HEK293 (cell line): ENCODE measurements around the gene CNPY2.

Experiments used
- IKZF3 ChIP-seq: fragments of 450-650 bp; IDR thresholded peaks from 2 replicates; pipeline ENCODE4 v1.5.0; 2018; ENCODE audit warnings: missing biosample characterization, mild to moderate bottlenecking, missing genetic modification characterization, moderate library complexity
- SALL2 ChIP-seq: fragments of 450-650 bp; formaldehyde crosslinking; IDR thresholded peaks from 2 replicates; pipeline ENCODE4 v1.5.0; 2017; ENCODE audit warnings: missing biosample characterization, mild to moderate bottlenecking, missing genetic modification characterization, borderline replicate concordance
- YY2 ChIP-seq: fragments of 450-650 bp; formaldehyde crosslinking; IDR thresholded peaks from 2 replicates; pipeline ENCODE4 v1.5.1; 2016; ENCODE audit warnings: missing biosample characterization, missing genetic modification characterization
- ZBTB44 ChIP-seq: fragments of 450-650 bp; IDR thresholded peaks from 2 replicates; pipeline ENCODE4 v1.5.1; 2018; ENCODE audit warnings: missing biosample characterization, mild to moderate bottlenecking, missing genetic modification characterization
- ZFP69B ChIP-seq: fragments of 450-650 bp; formaldehyde crosslinking; IDR thresholded peaks from 2 replicates; pipeline ENCODE4 v1.5.1; 2016; ENCODE audit warnings: missing biosample characterization, missing genetic modification characterization
- ZNF10 ChIP-seq: fragments of 450-650 bp; formaldehyde crosslinking; IDR thresholded peaks from 2 replicates; pipeline ENCODE4 v1.5.1; 2017; ENCODE audit warnings: missing biosample characterization, missing genetic modification characterization
- ZNF132 ChIP-seq: fragments of 450-650 bp; formaldehyde crosslinking; IDR thresholded peaks from 2 replicates; pipeline ENCODE4 v1.5.1; 2017; ENCODE audit warnings: missing biosample characterization, missing genetic modification characterization, borderline replicate concordance
- ZNF211 ChIP-seq: fragments of 450-650 bp; formaldehyde crosslinking; IDR thresholded peaks from 2 replicates; pipeline ENCODE4 v1.5.1; 2016; ENCODE audit warnings: low read depth, missing biosample characterization, missing genetic modification characterization
- ZNF266 ChIP-seq: fragments of 450-650 bp; formaldehyde crosslinking; IDR thresholded peaks from 2 replicates; pipeline ENCODE4 v1.5.1; 2016; ENCODE audit warnings: missing biosample characterization, missing genetic modification characterization, low read depth
- ZNF416 ChIP-seq: fragments of 450-650 bp; formaldehyde crosslinking; IDR thresholded peaks from 2 replicates; pipeline ENCODE4 v1.5.1; 2016; ENCODE audit warnings: missing biosample characterization, missing genetic modification characterization
- ZNF449 ChIP-seq: fragments of 450-650 bp; formaldehyde crosslinking; IDR thresholded peaks from 2 replicates; pipeline ENCODE4 v1.5.1; 2017; ENCODE audit warnings: missing biosample characterization, mild to moderate bottlenecking, missing genetic modification characterization, moderate library complexity
- ZNF518A ChIP-seq: fragments of 450-650 bp; formaldehyde crosslinking; conservative IDR thresholded peaks from 2 replicates; pipeline ENCODE4 v1.5.1; 2016; ENCODE audit warnings: low read depth, missing biosample characterization, missing genetic modification characterization
- ZNF76 ChIP-seq: fragments of 450-650 bp; formaldehyde crosslinking; IDR thresholded peaks from 2 replicates; pipeline ENCODE4; 2016; ENCODE audit warnings: low read depth, missing biosample characterization, missing genetic modification characterization, borderline replicate concordance
- TF ChIP-seq, protein P1 (sequence below): fragments of 450-650 bp; formaldehyde crosslinking; IDR thresholded peaks from 2 replicates; pipeline ENCODE4 v1.5.1; 2016; ENCODE audit warnings: missing biosample characterization, missing genetic modification characterization
- TF ChIP-seq, protein P2 (sequence below): fragments of 450-650 bp; formaldehyde crosslinking; IDR thresholded peaks from 2 replicates; pipeline ENCODE4 v1.5.1; 2017; ENCODE audit warnings: missing biosample characterization, missing genetic modification characterization
- TF ChIP-seq, protein P3 (sequence below): fragments of 450-650 bp; formaldehyde crosslinking; IDR thresholded peaks from 2 replicates; pipeline ENCODE4 v1.5.1; 2016; ENCODE audit warnings: missing biosample characterization, missing genetic modification characterization
- TF ChIP-seq, protein P4 (sequence below): fragments of 450-650 bp; formaldehyde crosslinking; IDR thresholded peaks from 2 replicates; pipeline ENCODE4 v1.5.1; 2017; ENCODE audit warnings: missing biosample characterization, missing genetic modification characterization
- TF ChIP-seq, protein P5 (sequence below): fragments of 450-650 bp; formaldehyde crosslinking; IDR thresholded peaks from 2 replicates; pipeline ENCODE4; 2016; ENCODE audit warnings: missing biosample characterization, missing genetic modification characterization

The CNPY2 gene

DNA sequence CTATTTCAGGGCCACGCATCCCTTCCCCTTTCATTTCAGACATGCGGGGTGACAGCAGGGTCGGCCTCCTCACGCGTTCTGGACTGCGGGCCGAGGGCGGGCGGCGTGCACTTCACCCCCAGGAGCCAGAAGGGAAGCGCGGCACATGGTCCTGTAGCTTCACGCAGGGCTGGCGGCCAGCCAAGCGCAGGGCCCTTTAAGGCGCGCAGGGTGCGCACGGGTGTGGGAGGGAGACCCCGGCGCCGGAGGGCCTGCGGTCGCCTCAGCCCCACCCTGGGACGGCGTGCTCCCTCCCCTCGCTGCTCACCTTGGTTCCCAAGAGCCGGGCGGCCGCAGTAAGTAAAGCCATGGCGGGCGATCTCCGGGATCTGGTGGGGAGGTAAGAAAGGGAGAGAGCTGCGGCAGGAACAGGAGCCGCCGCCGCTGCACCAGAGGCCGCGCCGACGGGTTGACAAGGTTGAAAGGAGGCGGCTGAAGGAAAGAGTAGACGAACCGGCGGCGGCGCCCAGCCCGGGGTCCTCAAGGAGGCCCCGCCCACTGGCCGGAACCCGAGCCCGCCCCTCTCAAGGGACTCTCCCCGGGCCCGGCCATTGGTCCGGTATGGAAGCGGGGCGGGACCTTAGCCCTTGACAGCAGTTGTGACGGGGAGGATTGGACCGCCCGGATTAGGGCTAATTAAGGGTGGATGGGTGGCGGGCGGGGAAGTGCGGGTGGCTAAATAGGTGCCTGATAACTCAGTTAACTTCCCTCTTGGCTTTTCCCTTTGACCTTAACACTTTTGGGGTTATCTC lies 15.7 kb downstream of the CNPY2 start, which contains the start of gene CS (continued):
- TF ChIP-seq ZNF518A (tag by site-specific recombination): no peak
- TF ChIP-seq, protein P1, sequence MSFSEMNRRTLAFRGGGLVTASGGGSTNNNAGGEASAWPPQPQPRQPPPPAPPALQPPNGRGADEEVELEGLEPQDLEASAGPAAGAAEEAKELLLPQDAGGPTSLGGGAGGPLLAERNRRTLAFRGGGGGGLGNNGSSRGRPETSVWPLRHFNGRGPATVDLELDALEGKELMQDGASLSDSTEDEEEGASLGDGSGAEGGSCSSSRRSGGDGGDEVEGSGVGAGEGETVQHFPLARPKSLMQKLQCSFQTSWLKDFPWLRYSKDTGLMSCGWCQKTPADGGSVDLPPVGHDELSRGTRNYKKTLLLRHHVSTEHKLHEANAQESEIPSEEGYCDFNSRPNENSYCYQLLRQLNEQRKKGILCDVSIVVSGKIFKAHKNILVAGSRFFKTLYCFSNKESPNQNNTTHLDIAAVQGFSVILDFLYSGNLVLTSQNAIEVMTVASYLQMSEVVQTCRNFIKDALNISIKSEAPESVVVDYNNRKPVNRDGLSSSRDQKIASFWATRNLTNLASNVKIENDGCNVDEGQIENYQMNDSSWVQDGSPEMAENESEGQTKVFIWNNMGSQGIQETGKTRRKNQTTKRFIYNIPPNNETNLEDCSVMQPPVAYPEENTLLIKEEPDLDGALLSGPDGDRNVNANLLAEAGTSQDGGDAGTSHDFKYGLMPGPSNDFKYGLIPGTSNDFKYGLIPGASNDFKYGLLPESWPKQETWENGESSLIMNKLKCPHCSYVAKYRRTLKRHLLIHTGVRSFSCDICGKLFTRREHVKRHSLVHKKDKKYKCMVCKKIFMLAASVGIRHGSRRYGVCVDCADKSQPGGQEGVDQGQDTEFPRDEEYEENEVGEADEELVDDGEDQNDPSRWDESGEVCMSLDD (tag by site-specific recombination): peak; percentile 59; the same call in 1 of the 2 replicates
- no peak for TF ChIP-seq ZNF266 (tag by site-specific recombination)
- TF ChIP-seq ZBTB44 (tag by site-specific recombination): 0 out of 2 replicates have a peak, but pooled peaks have one; percentile 32
- TF ChIP-seq ZNF416 (tag by site-specific recombination): no peak
- peak; percentile 75 for TF ChIP-seq ZNF76 (tag by site-specific recombination)
- TF ChIP-seq, protein P2, sequence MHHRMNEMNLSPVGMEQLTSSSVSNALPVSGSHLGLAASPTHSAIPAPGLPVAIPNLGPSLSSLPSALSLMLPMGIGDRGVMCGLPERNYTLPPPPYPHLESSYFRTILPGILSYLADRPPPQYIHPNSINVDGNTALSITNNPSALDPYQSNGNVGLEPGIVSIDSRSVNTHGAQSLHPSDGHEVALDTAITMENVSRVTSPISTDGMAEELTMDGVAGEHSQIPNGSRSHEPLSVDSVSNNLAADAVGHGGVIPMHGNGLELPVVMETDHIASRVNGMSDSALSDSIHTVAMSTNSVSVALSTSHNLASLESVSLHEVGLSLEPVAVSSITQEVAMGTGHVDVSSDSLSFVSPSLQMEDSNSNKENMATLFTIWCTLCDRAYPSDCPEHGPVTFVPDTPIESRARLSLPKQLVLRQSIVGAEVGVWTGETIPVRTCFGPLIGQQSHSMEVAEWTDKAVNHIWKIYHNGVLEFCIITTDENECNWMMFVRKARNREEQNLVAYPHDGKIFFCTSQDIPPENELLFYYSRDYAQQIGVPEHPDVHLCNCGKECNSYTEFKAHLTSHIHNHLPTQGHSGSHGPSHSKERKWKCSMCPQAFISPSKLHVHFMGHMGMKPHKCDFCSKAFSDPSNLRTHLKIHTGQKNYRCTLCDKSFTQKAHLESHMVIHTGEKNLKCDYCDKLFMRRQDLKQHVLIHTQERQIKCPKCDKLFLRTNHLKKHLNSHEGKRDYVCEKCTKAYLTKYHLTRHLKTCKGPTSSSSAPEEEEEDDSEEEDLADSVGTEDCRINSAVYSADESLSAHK (tag by site-specific recombination): 0 out of 2 replicates have a peak, but pooled peaks have one; percentile 34
- TF ChIP-seq, protein P3, sequence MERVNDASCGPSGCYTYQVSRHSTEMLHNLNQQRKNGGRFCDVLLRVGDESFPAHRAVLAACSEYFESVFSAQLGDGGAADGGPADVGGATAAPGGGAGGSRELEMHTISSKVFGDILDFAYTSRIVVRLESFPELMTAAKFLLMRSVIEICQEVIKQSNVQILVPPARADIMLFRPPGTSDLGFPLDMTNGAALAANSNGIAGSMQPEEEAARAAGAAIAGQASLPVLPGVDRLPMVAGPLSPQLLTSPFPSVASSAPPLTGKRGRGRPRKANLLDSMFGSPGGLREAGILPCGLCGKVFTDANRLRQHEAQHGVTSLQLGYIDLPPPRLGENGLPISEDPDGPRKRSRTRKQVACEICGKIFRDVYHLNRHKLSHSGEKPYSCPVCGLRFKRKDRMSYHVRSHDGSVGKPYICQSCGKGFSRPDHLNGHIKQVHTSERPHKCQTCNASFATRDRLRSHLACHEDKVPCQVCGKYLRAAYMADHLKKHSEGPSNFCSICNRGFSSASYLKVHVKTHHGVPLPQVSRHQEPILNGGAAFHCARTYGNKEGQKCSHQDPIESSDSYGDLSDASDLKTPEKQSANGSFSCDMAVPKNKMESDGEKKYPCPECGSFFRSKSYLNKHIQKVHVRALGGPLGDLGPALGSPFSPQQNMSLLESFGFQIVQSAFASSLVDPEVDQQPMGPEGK: peak; percentile 87
- peak; percentile 59; the same call in 1 of the 2 replicates for TF ChIP-seq ZNF449
- no peak for TF ChIP-seq ZNF132 (tag by site-specific recombination)
- TF ChIP-seq IKZF3 (tag by site-specific recombination): 0 out of 2 replicates have a peak, but pooled peaks have one; percentile 15
- TF ChIP-seq YY2 (tag by site-specific recombination): no peak; the same call in none of the 2 replicates
- TF ChIP-seq SALL2 (tag by site-specific recombination): no peak
- no peak for TF ChIP-seq ZNF211 (tag by site-specific recombination)
- TF ChIP-seq, protein P4, sequence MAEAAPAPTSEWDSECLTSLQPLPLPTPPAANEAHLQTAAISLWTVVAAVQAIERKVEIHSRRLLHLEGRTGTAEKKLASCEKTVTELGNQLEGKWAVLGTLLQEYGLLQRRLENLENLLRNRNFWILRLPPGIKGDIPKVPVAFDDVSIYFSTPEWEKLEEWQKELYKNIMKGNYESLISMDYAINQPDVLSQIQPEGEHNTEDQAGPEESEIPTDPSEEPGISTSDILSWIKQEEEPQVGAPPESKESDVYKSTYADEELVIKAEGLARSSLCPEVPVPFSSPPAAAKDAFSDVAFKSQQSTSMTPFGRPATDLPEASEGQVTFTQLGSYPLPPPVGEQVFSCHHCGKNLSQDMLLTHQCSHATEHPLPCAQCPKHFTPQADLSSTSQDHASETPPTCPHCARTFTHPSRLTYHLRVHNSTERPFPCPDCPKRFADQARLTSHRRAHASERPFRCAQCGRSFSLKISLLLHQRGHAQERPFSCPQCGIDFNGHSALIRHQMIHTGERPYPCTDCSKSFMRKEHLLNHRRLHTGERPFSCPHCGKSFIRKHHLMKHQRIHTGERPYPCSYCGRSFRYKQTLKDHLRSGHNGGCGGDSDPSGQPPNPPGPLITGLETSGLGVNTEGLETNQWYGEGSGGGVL (tag by site-specific recombination): peak; percentile 77
- TF ChIP-seq ZNF10 (tag by site-specific recombination): peak; percentile 69; the same call in 1 of the 2 replicates
- TF ChIP-seq ZFP69B (tag by site-specific recombination): peak; percentile 92
- TF ChIP-seq, protein P5, sequence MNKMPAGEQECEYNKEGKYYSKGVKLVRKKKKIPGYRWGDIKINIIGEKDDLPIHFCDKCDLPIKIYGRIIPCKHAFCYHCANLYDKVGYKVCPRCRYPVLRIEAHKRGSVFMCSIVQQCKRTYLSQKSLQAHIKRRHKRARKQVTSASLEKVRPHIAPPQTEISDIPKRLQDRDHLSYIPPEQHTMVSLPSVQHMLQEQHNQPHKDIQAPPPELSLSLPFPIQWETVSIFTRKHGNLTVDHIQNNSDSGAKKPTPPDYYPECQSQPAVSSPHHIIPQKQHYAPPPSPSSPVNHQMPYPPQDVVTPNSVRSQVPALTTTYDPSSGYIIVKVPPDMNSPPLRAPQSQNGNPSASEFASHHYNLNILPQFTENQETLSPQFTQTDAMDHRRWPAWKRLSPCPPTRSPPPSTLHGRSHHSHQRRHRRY (tag by site-specific recombination): no peak
